GM18873 (cell line): ENCODE results near the gene SGF29.
A peak's percentile ranks its signal among the peaks of the same experiment; 100 is the strongest.
"Not testable (repeated sequence)": the region's sequence is repeated elsewhere in the genome, so short reads cannot be mapped to it uniquely, and the experiment has no call there.

ENCODE experiments used
- ATAC-seq: cut with Tn5 transposase; IDR thresholded peaks from one replicate; pipeline ENCODE4 v1.9.1; 2021; ENCODE audit warnings: mild to moderate bottlenecking, moderate library complexity, moderate number of reproducible peaks; ENCODE audit not compliant: unreplicated experiment, low FRiP score

SGF29 gene

DNA sequence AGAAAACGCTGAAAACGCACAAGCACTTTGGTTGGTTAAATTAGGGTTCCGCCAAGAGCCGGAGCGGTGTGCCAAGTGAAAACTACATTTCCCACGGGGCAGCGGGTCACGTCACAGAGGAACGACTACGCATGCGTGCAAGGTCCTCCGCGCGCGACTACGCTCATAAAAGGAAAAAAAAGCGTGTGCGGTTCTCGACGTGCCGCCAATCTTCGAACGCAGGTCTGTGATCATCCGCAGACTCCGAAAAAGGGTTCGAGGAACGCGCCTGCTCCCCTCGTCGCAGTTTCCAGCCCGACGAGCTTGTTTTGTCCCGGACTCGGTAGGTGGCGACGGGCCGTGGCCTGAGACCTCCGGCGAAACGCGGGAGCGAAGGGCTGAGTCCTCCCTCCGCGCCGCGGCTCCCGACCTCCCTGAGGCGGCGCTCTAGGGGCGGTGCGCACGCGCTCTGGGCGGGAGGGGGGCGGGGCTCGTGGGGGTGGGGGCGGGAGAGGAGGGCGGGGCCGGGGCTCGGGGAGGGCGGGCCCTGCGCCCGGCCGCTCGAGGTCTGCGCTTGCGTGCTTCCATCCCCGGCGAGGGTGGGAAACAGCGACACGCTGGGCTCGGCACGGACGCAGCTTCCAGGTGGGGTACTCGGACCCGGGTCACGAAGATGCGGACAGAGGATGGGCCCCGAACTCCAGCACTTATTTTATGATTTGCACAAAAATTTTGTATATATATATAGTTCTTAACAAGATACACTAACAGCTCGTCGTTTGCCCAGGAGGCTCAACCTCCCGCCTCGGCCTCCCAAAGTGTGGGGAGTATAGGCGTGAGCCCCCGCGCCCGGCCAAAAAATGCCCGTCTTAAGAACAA is at the start of gene SGF29:
Gene SGF29 (plus strand): TSS at position 145 of the 858 bp plus-strand sequence. CDS start 27,150 bp downstream, outside the sequence.
- ATAC-seq = peak; percentile 49

DNA sequence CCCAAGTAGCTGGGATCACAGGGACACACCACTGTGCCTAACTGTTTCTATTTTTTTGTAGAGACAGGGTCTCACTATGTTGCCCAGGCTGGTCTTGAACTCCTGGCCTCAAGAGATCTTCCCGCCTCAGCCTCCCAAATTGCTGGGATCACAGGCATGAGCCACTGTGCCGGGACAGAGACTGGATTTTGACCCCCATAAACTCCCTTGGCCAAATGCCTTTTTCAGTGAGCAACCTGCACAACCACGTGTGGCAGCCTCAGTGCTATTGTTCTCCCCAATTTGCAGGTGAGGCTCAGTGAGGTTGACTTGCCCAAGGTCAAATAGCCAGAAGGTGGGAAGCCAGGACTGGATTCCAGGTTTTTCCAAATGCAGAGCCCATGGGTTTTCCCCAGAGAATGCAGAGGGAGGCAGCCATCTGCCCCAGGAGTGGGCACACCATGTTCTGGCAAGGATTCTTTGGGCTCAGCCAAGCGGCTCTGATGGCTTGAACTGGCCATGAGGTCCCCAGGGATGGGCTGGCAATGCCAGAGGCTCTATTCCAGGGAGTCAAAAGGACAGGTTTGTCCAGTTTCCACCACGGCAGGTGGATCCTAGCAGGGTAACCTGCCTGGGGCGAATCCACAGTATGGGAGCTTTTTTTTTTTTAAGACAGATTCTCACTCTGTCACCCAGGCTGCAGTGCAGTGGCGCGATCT is 48.9 kb upstream of the SGF29 start:
- ATAC-seq = no peak

DNA sequence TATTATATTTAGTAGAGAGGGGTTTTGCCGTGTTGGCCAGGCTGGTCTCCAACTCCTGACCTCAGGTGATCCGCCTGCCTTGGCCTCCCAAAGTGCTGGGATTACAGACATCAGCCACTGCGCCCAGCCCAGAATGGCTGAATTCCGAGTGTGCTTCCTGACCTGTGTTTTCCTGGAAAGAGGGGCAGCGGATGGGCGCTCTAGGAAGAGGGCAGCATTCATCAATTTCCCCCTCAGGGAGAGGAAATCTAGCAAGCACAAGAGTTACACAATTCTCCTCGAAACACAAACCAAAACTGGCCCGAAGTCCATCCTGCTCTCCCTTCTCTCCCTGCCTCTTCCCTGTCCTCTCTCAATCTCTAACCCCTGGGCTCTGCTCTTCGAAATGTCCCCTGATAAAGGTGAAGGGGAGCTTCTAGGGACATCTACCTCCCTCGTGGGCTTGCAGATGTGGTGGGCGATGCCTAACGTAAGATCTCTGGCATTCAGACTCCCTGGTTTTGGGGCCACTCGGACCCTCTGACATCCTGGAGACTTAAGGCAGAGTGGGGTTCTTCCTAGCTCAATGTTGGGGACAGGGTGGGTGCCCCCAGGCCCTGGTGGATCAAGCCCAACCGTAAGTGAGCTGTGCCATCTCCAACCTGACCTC is 48.1 kb upstream of the SGF29 start:
- no peak for ATAC-seq

DNA sequence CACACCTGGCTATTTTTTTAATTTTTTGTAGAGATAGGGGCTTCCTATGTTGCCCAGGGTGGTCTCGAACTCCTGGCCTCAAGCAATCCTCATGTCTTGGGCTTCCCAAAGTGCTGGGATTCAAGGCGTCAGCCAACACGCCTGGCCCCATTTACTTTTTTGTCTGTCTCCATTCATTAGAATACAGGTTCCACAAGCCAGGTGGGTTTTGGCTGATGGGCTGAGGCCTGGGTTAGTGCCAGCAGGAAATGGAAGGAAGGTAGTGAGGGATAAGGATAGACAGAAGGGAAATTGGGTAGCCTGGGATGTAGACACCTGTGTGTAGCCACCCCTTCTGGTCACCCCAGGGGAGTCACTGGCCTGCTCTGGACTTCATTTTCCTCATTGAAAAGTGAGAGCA is 42.7 kb upstream of the SGF29 start:
- ATAC-seq = no peak

DNA sequence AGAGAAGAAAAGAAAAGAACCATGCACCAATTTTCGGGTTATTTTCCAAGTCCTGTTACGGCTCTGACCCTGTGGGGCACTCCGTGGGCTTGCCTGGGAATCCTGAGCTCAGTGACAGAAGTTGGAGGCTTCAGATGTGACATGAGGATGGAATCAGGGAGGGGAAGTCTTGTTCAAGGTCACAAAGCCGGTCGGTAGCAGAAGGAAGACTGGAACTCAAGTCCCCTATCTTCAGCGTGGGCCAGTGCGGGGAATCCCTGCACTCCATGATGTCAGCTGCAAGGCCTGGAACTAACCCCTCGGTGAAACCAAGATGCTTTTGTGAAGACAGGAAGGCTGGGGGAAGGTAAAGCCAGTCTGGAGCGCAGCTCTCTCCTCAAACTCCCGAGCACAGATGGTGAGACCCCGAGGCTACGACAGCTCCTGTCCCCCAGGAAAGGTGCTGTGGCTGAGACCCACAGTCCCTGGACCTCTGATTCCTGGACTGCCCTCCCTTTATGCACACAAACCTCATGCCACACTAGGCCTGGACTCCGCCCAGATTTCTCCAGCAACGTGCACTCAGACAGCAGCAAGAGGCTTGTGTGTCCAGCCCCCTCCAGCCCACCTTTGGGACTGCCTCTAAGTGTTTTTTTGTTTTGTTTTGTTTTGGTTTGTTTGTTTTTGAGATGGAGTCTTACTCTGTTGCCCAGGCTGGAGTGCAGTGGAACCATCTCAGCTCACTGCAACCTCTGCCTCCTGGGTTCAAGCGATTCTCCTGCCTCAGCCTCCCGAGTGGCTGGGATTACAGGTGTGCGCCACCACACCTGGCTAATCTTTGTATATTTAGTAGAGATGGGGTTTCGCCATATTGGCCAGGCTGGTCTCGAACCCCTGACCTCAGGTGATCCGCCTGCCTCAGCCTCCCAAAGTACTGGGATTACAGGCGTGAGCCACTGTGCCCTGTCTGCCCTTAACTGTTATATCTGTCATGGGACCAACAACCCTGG is 41.6 kb upstream of the SGF29 start:
- no peak for ATAC-seq

DNA sequence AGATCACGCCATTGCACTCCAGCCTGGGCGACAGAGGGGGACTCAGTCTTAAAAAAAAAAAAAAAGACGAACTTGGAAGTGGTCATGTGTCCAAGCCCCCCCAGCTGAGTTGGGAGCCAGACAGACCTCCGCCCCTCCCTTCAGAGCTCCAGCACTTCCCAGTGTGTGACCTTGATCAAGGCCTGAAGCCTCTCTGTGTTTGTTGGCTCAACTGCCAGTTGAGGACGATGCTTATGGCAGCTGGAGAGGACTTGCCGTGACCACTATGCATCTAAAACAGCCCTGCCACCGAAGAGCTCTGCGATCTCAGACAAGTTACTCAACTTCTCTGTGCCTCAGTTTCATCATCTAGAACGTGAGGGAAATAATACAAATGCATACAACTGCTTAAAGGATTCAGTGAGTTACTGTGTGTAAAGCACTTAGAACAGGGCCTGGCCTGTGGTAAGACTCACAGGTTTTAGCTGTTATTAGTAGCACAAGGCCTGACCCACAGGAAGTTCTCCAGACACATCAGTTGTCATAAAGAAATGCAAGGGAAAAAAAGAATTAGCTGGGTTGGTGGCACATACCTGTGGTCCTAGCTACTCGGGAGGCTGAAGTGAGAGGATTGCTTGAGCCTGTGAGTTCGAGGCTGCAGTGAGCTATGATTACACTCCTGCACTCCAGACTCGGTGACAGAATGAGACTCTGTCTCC is 40.1 kb upstream of the SGF29 start:
- no peak for ATAC-seq

DNA sequence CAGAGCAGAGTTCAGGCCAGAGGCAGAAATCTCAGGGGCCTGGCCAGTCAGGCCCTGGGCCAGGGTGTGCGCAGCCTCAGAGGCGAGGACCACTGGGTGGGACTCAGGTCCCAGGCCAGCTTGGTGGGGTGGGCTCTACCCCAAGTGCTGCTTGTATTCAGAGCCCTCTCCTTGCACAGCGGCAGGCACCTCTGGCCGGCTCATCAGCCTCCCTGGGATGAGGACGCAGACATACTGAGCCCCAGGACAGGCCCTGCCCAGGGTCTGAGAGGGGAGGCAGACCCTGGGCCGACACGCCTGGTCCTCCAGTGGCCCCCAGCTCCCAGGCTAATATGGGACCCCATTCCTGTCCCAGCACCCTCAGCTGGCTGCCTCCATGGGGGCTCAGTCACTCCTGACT is 39.5 kb upstream of the SGF29 start:
- no peak for ATAC-seq

DNA sequence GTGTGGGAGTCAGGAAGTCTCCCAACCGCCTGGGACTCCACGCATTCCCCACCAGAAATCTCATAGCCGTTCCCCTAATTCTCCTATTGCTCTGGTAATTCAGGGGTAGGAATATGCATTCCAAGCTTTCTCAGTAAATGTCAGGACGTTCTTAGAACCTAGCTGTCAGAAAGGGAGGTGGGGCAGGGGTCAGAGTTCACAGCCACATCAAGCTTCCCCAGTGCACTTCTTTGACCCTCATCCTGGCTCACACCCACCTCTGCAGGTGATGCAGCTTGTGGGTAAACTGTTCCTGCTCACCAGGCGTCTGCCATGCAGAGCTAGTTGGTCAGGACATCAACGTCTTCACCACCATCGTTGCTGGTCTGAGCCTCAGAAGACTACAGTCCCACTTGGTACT is 33.0 kb upstream of the SGF29 start:
- no peak for ATAC-seq

DNA sequence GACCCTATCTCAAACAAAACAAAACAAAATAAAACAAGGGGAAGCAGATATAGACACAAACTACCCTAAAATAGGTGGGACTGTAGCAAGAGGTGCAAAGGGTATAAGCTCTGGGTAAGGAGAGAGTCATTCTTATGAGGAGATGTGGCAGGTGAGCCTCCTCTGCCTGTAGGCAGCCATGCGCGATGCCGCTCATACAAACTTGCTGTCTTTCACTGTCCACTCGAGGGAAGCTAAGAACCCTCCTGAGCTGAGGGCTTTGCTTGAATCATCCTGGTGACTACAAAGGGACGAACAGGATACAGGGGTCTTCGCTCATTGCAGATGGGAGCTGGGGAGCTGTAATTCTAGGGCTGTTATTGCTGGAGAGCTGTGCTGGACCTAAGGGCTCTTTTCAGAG is 32.3 kb upstream of the SGF29 start:
- ATAC-seq = no peak

DNA sequence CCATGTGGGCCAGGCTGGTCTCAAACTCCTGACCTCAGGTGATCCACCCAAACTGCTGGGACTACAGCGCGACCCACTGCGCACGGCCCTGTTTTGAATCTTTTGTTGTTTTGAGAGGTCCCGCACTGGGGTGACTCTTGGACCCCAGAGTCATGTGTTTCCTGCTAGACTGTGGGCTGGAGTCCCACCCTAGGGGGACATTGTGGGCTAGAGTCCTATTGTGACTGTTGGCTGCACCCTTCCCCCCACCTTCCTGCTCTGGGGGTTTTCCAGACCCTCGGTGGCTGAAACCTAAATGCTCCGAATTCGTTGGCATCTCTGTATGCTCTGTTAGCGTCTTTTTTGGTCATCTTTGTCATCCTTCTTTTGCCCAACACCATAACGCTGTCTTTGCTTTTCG is 30.9 kb upstream of the SGF29 start:
- ATAC-seq = no peak

DNA sequence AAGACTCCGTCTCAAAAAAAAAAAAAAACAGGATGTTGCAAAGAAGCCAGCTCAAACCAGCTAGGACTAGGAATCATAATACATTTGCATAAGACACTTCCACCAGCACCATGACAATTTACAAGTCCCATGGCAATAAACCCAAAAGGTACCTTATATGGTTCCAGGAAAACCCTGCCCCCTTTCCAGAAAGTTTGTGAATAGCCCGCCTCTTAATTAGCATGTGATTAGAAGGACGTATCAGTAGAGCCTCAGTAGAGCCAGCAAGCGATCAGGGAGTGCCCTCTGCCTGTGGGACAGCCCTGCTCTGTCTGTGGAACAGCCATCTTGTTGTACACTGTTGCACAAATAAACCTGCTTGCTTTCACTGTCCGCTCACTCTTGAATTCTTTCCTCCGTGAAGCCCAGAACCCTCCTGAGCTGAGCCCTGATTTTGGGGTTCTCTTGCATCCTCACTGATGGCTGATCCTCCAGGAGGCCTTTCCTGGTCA is 29.0 kb upstream of the SGF29 start:
- no peak for ATAC-seq

DNA sequence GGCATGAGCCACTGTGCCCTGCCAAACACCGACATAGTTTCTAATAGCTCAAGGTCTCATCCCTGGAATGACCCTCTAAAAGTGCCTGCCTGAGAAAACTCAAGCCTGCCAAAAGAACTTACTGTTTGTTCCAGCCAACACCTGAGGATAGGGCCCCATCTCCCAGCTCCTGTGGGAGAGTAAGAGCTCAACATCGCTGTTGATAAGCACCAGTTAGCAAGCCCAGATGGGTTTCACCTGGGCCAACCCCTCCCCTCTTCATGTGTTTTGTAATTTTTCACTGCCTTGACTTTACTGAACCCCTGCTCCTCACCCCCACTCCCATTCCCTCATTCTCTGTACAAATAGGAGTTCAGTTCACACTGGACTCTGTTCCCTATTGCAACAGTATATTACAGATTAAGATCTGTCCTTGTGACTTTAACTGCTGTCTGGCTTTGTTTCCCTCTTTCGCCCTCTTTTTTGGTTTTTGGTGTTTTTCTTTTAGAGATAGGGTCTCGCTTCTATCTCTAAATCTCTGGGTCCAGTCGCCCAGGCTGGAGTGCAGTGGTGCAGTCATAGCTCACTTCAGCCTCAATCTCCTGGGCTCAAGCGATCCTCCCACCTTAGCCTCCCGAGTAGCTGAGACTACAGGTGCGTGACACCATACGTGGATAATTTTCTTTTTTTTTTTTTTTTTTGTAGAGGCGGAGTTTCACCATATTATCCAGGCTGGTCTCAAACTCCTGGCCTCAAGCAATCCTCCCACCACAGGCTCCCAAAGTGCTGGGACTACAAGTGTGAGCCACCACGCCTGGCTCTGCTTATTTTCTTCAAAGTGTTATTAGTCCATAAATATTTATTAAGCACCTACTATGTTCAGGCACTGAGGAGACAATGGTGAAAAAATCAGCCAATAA is 27.3 kb upstream of the SGF29 start:
- ATAC-seq = no peak

DNA sequence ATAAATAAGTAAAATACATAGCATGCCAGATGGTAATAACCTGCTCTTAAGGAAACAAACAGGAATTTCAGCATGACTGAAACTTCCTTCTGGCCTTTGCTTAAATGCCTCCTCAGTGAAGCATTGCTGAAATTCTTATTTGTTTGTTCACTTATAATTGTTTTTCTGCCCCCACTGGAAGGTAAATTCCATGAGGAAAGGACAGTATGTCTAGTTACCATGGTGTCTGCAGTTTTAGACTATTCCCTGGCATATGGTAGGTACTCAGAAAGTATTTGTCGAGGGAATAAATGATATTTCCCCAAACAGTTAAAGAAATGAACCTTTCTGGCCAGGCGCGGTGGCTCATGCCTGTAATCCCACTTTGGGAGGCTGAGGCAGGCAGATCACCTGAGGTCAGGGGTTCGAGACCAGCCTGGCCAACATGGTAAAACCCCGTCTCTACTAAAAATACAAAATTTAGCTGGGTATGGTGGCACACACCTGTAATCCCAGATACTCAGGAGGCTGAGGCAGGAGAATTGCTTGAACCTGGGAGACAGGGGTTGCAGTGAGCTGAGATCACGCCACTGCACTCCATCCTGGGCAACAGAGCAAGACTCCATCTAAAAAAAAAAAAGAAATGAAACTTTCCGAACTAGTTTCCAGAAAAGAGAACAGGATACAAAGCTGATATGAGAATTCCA is 26.5 kb upstream of the SGF29 start:
- ATAC-seq = not testable (repeated sequence)

DNA sequence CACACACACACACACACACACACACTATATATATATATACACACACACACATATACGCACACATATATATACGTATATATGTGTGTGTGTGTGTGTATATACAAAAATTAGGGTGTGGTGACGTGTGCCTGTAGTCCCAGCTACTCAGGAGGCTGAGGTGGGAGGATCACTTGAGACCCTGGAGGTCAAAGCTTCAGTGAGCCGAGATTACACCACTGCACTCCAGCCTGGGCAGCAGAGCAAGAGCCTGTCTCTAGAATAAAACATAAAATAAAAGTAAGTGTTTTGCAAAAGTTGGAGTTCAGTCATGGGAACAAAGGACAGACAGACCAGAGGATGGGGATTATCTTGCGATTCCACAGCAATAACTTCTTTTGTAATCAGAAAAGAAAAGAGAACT is 25.7 kb upstream of the SGF29 start:
- no peak for ATAC-seq

DNA sequence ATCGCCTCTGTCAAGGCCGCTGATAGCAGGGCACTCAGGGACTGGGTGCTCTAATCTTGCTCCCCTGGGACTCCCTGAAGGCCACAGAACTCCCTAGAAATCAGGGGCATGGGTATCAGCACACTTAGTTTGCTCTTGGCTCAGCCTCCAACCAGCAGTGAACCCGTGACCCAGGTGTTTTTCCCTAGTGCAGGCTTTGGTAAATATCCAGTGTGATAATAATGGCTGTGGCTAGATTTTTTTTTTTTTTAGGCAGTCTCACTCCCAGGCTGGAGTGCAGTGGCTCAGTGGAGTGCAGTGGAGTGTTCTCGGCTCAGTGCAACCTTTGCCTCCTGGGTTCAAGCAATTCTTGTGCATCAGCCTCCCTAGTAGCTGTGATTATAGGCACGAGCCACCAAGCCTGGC is 25.3 kb upstream of the SGF29 start:
- no peak for ATAC-seq

DNA sequence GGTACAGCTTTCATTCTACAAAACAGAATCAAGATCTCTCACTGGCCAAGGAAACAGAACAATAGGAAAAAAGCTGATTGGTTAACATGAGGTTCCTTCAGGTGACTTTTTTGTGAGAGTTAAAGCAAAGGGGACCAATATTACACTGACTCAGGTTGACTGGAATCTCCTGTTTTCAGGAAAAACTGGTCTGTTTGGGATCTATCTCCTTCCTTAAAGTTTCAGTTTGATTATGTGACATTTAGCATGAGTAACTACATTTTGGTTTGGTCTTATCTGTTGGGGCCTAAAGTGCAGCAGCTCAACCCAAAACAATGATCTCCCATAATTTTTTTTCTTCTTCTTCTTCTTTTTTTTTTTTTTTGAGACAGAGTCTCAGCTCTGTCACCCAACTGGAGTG is 24.6 kb upstream of the SGF29 start:
- no peak for ATAC-seq

DNA sequence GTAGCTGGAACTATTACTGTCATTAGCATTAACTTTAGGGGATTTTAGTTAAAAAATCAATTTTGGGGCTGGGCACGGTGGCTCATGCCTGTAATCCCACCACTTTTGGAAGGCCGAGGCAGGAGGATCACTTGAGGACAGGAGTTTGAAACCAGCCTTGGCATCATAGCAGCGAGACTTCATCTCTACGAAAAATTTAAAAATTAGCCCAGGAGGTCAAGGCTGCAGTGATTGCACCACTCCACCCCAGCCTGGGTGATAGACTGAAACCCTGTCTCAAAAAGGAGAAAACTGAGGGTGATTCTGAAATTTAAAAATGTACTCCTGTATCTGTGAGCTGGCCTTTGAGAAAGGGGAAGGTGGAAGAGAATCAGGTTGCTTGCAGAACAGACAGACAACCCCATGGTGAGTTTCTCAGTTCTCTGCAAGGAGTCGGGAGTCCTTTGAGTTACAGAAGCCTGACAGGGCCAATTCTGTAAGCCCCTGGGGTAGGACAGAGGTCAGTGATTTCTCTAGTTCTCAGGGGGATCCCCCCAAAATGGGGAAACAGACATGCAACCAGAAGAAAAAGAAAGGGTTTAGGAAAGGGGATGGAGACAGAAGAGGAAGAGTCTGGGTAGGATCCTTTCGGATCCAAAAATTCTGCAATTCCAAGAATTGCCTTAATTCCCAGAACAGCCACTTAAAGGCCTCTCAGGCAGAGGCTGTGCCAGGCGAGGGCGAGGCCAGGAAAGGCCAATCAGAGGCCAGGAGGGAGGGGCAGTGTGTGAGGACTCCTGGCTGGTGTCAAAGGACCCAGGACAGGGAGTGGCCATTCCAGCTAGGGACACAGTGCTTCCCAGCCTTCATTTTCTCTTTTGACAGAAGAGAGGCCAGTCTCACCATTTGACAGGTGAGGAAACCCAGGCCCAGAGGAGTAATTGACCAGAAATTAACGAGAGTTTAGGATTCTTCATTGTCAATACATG is 21.7 kb upstream of the SGF29 start:
- ATAC-seq = no peak
